ENCODE data around the gene APLP2.
A peak's percentile ranks its signal among the peaks of the same experiment; 100 is the strongest.
"Not testable (repeated sequence)": the region's sequence is repeated elsewhere in the genome, so short reads cannot be mapped to it uniquely, and the experiment has no call there.

The APLP2 gene

DNA sequence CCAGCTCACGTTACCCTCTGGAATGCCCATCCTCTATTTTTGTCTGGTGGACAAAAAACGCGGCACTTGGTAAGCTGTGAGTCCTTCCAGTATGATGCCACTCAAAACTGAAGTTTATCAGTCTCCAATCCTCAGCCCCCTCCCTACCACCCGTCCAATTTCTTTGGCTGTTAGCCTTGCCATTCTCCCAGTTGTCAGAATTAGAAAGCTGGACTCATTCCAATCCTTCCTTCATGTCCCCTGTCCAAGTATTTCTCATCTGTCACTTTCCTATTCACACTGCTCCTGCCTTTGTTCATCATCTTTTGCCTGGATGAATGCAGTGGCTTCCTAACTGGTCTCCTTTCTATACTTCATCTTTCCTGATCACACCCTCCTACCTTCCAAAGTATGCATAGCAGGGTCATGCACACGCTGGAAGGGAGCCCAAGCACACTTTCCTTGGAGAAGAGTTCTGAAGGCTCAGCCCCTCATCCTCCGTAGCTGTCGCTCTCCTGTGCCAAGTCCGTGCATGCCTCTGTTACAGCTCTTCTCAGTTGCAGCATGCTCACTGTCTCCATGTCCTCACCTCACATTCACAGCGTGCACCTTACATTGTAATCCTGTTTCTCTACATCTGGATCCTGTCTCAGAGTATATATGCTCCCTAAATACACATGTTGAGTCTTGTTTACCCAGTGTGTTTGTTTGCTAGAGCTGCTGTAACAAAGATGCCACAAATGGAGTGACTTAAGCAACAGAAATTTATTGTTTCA is 19.4 kb downstream of the APLP2 start:
- no peak for DNase-seq

DNA sequence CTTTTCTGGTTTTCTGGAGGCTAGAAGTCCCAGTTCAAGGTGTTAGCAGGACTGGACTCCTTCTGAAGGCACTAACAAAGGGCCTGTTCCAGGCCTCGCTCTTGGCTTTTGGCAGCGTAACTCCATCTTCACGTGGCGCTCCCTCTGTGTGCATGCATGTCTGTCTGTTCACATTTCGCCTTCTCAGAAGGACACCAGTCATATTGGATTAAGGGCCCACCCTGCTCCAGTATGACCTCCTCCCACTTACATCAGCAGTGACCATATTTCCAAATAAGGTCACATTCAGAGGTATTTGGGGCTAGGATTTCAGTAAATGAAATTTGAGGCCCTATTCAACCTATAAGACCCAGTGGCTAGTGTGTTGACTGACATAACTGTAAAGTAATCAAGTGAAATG is 20.0 kb downstream of the APLP2 start:
- no peak for DNase-seq

- DNase-seq = not testable (repeated sequence)
These were observed 20.8 kb downstream of the APLP2 start for GRCh38 chr11:130090517-130090916.

- not testable (repeated sequence) for DNase-seq
These were observed 21.5 kb downstream of the APLP2 start for GRCh38 chr11:130091169-130091568.

- no peak for DNase-seq
These were observed 23.0 kb downstream of the APLP2 start for GRCh38 chr11:130092661-130093060.

DNA sequence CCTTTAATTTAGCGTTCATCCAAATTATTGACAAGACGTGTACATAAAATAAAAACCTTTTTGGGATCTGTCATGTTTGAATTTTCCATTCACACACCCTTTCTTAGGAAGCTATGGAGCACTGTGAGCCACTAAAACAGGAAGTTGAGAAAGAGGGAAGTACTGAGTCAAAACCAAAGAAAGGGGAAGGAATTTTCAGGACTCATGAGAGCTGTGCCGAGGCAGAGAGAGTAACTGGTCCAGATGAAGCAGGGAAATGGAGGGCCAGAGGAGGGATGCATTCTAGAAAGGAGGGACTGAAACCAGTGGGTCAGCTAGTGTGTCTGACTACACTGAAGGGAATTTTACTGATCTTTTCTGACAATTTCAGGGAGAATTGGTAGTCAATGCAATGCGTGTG is 24.9 kb downstream of the APLP2 start:
- no peak for DNase-seq

GRCh38 chr11:130095326-130095725 is 25.6 kb downstream of the APLP2 start:
- DNase-seq = no peak

DNA sequence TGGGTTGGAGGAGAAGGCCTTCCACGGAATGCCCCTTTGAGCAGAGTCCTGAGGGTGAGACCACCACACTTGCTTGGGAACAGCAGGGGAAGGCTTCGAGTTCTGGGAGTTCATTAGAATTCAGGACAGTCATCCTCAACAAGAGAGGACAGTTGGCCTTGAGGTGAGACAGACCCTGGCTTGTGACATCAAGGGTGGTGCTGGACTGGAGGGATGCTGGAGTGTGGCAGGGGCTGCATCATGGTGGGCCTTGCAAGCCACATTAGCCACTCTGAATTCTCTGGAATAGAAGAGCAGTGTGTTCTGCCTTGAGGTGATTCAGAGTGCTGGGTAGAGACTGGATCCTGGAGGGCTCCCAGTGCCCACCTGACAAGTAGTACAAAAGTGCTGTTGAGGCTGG is 26.3 kb downstream of the APLP2 start:
- DNase-seq = no peak

DNA sequence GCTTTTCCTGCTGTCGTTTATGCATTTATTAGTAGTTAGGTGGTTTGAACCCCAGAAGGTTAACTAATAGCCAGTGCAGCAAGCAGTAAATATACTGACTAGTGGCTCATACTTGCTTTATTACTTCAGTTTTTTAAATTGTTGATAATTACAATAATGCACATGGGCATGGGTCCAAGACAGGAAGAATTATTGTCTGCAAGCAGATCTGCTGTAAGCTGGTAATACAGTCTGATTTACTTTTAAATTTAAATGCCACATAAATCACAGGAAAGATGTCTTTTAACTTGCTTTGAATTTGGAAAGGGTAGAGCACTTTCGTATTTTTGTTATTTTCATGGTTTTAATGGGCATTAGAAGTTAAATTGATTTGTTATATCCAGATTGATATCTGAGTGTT is 27.1 kb downstream of the APLP2 start:
- no peak for DNase-seq

DNA sequence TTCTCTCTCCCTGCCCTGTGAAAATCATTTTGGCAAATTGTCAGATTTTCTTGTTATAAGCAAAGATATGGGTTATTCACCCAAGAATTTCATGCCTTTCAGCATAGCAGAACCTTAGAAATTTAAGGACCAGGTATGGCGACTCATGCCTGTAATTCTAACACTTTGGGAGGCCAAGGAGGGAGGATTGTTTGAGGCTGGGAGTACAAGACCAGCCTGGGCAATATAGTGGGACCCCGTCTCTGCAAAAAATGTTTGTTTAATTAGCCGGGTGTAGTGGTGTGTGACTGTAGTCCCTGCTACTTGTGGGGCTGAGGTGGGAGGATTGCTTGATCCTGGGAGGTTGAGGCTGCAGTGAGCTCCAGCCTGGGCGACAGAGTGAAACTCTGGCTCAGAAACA is 27.6 kb downstream of the APLP2 start:
- no peak for DNase-seq

DNA sequence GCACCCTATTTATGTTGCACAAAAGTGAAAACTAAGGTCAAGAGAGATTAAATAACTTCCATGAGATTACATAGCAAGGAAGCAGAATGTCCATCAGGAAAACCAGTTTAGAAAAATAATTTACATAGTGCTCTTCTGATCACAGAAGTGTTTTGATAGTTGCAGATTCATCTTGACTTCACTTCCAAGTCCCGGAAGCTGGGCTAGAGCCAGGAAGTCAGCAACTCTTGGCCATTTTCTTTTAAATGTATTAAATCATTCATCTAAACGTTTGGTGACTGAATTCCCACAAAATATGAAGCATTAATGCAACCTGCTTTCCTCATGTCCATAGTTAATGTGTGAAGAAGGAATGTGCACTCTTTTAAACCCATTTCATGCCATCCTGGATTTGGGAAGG is 29.7 kb downstream of the APLP2 start:
- no peak for DNase-seq

GRCh38 chr11:130100381-130101095 is 30.8 kb downstream of the APLP2 start:
- no peak for DNase-seq

DNA sequence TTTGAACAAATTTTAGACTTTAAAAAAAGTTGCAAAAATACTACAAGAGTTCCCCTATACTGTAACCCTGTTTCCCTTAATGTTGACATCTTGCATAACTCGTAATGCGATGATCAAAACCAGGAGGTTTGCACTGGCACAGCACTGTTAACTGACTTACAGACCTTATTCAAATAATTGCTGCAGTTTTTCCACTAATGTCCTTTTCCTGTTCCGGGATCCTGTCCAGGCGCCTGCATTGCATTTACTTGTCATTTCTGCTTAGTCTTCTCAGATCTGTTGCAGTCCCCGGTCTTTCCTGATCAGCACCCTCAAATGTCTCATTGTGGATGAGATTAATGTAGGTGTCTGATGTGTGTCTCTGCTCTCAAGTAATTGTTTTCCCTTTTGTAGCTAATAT is 32.0 kb downstream of the APLP2 start:
- no peak for DNase-seq

- no peak for DNase-seq
These were observed 32.9 kb downstream of the APLP2 start for GRCh38 chr11:130102301-130103249.

DNA sequence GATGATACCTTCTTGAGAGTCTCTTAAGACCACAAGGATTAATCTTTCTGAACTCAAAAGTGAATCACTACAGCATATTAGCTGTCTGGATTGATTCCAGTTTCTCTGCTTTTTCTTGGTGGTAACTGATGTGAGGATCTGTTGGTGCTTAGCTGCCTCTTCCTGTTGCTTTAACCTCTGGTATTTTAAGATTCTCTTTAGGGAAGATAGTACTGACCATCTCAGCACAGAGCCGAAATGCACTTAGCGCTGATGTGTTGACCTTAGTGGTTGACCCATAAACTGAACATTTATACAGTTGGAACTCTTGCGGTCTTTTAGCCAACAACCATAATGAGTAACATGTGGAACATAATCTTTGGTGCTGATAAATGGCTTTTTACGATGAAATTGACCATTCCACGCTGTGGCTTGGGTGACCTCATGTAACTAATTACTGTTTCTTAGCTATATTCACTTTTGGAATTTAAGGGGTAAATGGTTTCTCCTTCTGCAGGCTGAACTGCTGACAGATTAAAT is 33.7 kb downstream of the APLP2 start:
- DNase-seq = peak; percentile 19

DNA sequence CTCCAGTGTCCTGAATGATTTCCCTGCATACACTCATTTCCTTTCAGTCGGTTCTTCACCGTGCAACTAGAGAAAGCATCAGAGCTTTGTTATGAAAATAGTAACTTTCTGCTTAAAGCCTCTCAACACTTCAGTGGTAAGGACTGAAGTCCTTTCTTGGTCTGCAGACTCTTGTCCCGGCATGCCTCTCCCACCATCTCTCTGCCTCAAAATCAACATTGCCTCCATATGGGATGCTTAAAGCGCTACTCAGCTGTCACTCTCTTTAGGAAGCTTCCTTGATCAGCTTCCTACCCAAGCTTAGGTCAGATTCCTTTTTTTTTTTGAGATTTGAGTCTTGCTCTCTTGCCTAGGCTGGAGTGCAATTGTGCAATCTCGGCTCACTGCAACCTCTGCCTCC is 36.7 kb downstream of the APLP2 start:
- no peak for DNase-seq

- DNase-seq = not testable (repeated sequence)
These were observed 39.0 kb downstream of the APLP2 start for GRCh38 chr11:130108671-130109070.

GRCh38 chr11:130109386-130109785 is 39.7 kb downstream of the APLP2 start:
- DNase-seq = no peak

DNA sequence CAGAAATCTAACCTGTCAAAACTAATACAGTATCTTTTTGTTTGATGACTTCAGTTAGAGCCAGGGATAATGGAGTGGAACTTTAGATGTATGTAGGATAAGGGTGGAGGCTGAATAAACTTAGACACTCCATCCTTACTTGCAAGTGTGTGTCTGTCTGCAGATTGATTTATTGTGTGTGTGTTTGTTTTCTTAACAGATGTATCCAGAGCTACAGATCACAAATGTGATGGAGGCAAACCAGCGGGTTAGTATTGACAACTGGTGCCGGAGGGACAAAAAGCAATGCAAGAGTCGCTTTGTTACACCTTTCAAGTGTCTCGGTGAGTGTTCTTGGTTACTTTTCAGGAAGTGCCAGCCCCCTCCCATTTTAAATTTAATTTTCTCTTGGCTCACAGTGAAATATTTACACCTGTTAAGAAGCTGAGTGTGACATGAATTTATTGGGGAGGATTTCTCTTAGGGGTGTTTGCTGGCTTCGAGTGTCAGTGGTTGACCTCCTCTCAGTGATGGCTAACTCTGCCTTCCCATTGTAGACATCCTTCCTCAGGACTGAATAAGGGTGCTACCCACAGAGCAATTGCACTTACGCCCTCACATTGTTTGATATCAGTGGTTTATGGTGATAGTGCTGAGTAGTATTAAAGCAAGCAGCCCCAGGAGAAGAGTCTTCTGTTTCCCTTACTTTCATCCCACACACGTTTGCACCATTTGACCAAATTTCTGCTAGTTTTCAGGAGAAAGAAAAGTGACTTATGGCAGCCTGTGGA is 40.8 kb downstream of the APLP2 start:
- no peak for DNase-seq

- no peak for DNase-seq
These were observed 42.6 kb downstream of the APLP2 start for GRCh38 chr11:130112071-130112830.

DNA sequence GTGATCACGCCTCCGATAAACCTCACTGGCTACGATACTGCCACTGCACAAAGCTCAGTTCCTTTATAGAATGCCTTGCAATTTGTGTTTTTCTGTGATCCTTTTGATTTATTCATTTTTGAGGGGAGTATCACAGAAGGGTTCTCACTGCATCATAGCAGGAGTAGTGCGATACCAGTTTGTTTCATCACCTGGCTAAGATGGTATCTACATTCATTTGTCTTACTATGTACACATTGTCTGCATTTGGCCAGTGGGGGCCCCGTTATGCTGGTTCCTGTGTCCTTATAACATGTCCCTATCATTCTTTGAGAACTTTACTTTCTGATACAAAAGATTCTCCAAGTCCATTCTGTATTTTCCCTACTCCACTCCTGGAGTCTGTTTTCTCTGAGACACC is 44.6 kb downstream of the APLP2 start:
- DNase-seq = no peak
